HG03457 (cell line): ENCODE measurements around the gene ATE1.
"Not testable (repeated sequence)": the region's sequence is repeated elsewhere in the genome, so short reads cannot be mapped to it uniquely, and the experiment has no call there.

ENCODE experiments used
- ATAC-seq: cut with Tn5 transposase; IDR thresholded peaks from one replicate; pipeline ENCODE4 v1.9.1; 2021; ENCODE audit warnings: moderate number of reproducible peaks; ENCODE audit not compliant: unreplicated experiment

Gene ATE1

DNA sequence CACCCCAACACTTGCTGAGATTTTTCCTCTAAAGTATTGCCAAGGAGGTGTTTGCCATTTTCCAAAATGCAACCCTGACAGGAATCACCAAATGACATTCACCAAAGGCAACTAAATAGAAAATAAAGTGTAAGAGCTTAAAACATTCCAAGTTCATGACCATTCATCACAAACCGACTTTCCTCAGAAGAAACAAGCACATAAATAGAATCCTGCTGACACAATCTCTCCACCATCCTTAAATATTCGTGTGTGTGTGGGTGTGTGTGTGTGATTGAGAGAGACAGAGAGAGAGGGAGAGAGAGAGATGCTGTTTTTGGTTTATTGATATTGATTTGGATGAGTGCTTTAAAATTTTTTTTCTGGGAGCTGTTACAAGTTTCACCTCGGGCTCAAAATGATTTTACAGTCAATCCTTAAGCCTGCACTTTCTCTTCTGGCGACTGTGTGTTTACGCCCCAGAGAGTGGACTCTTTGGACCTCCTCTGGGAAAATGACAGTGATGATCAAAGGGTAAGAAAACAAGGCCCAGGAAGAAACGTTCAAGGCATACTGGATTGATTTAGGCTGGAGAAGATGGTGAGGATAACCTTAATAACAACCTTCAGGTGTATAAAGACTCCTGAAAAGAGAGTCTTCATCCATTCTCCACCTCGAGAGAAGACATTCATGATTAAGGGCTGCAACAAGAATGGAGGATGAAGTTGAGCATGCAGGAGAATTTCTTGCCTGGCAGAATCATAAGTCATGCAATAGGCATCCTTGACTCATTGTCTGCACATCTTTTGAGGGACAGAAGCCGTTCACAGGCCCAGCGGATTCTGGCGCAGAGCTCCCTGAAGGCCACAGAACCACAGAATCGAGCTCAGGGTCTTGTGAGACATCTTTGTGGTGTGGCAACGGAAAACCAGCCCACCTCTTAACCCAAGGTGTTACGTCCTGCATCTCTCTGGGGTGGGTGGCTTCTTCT is 225.2 kb downstream of the ATE1 start:
- ATAC-seq = no peak

DNA sequence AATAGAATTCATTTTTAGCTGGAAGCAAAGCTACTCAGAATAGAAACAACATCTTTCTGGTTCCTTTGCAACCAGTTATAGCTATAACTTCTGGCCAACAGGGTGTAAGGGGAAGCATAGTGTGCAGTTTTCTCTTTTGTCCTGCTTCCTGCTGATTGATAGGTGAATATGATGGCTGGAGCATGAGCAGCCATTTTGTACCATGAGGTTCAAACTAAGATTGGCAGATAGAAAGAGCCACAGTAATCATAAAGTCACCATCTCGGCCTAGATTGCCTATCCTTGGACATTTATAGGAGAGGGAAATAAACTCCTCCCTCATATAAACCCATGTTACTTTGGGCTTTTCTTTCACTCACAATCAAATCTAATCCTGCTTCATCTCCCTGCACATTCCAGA is 227.4 kb downstream of the ATE1 start:
- no peak for ATAC-seq

DNA sequence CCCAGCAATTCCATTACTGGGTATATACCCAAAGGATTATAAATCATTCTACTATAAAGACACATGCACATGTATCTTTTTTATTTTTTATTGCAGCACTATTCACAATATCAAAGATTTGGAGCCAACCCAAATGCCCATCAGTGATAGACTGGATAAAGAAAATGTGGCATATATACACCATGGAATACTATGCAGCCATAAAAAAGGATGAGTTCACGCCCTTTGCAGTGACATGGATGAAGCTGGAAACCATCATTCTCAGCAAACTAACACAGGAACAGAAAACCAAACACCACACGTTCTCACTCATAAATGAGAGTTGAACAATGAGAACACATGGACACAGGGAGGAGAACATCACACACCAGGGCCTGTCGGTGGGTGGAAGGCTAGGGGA is 228.1 kb downstream of the ATE1 start:
- ATAC-seq = not testable (repeated sequence)

DNA sequence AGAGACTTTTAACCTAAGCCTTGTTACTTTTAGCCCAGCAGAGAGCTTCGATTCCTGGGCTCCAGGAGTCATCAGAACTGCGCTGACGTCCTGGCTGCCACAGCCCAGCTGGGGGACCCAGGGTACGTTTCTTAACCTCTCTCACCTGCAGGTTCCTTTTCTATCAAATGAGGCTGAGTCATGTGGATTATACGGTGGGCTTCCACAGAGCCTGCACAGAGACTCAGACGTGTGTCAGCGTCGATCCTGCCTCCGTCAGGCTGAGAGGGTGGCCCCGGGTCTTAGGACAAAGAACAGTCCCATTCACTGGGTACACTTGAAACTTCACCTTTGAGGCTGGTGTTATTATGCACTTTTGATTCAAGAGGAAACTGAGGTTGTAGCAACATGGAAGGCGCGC is 228.9 kb downstream of the ATE1 start:
- ATAC-seq = no peak

DNA sequence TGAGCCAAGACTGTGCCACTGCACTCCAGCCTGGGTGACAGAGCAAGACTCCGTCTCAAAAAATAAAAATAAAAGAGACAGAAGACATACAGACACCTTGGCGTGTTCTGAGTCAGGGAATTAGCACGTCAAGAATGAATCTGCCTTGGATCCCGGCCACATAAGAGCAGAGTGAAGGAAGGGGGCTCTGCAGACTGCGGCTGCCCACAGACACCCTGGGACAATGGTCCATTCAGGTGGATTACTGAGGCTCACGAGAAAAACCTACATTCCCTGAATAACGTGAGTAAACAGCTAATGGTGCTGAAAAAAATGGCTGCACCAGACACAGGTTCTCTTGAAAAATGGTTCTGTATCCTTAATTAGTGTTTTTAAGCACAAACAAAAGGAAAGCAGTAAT is 229.5 kb downstream of the ATE1 start:
- ATAC-seq = no peak

DNA sequence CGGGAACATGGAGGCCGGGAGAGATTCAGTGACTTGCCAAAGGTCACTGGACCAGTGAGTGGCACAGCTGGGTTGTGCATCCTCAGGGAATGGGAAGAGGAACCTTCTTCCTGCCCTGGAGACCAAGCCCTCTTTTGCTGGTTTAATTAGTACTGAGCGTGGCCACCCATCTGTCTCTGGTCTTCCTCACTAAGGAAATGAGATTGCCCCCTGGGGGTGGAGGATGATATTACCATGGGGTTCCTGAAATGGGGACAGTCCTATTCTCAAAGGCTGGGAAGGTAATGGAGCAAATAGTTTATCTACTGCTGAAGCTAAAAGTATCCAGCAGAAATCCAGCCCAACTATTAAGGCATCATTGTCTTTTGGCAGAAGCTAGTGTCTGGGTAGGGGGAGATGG is 231.0 kb downstream of the ATE1 start:
- no peak for ATAC-seq

DNA sequence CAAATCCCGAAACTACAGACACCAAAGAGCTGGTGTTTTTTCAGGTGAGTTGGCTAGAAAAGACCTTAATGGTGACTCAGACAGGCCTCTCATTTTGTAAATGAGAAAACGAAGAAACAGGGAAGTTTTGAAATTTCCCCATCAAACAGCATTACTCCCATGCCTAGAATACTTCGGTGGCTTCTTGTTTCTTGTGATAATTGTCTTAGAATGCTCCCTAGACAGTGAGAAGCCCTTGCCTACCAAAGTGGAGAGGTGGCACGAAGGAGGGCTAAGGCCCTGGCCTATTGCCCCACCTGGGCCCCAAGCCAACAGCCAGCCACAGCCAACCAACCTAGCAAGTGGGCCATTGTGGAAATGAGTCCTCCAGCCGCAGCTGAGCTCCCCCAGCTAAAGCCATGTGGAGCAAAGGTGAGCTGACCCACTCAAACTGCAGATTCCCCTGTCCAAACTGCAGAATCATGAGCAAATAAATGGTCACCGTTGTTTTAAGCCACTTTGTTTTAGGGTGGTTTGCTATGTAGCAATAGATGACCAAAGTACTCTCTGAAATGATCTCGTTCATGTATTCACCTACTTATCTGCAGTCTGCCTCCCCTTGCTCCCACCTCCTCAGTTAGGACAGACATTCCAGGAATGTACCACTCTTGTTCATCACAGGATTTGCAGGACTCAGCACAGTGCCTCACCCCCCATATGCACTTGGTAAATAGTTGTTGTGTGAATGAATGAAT is 231.9 kb downstream of the ATE1 start:
- no peak for ATAC-seq

DNA sequence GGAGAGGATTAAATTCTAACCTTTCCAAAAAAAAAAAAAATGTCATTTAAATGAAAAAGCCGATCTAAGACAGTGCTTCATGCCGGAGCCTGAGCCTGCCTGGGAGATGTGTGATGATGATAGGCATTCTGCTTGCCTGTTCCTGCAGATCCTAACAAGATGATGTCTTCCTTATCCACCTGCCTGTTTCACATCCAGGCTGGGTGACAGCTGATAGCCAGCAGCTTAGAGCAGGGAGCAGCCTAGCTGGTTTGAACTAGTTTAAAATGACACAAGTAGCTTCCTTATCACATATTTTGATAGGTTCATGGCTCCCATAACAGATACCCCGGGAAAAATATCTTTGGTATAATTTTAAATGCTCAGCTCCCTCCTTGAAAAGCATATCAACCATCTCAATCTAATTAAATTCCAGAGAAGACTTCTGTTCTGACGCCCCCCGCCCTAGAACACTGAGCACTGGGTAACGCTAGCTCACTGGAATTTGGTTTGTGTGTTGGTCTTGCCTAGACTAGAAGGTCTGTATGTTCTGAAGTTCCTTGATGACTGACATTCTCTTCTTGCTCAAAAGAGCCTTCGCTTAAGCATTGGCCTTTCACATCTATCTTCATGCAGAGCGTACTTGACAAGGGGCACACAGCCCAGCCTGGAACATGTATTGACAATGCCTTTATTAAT is 232.7 kb downstream of the ATE1 start:
- no peak for ATAC-seq

DNA sequence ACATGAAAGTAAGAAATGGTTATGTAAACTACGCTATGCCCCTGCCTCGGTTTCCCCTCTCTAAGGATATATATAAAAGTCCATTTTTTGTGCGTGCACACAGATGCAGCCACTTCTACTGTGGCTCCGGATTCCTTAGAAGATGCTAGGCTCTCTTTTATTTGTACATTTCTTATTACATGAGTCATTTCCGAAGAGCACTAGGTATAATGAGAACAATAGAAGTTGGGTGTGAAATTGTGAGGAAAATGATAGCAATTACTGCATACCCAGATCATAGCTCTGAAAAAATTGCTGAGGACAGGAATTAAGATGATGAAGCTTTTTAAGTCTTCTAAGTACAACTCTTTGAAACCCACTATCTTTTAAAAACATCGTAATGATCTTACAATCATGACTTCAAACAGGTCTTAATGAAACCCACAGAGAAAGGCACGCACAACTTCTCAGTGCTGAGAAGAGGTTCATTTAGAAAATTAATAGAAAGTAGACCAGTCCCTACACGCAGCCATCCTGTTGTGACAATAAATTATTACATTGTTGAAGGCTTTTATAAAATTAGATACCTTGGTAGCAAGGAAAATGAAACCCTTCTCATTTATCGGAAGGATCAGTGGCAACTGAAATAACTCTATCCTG is 233.4 kb downstream of the ATE1 start:
- ATAC-seq = no peak

DNA sequence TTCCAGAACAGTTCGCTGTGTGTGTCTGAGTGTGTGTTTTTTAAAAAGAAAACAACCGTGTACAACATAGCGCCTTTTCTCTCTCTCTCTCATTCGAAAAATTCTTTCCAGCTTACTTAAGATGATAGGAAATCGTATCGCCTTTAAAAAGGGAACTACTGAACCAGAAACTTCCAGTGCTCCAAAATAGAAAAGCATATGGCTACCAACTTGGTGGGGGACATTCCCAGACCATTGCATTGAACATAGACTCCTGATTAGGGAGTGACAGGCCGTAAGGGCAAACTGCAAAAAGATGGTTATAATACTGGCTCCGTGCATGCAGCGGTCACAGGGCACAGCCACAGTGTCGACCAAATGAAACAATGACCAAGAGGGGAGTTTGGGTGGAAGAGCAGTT is 235.2 kb downstream of the ATE1 start:
- ATAC-seq = no peak

DNA sequence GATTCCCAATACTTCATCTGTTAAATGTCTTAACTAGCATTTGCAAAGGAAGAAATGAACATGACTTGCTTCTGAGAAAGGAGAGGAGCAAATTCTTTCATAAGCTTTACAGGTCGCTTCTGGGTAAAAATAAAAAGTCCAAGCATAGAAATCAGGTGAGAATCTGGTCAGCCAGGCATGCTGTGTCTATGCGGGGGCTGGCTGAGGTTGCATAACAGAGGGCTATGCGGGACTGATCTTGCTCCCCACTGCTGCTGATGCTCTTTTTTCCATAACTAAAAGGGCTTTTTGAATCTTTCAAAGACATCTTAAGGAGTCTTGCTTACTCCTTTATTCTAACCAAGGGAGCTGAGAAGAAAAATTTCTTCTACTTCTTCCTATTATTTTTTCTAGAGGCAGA is 236.9 kb downstream of the ATE1 start:
- no peak for ATAC-seq
